Measurements from ENCODE around the gene ACADVL.
A peak's percentile ranks its signal among the peaks of the same experiment; 100 is the strongest.
"Not testable (repeated sequence)": the region's sequence is repeated elsewhere in the genome, so short reads cannot be mapped to it uniquely, and the experiment has no call there.

Gene ACADVL

GRCh38 chr17:7179317-7180254 lies 40.2 kb upstream of the ACADVL start, which contains the start of gene ASGR1:
Gene ASGR1, minus strand, starts transcription at chr17:7179370. Its CDS starts 807 bp downstream, at chr17:7178563.
- no peak within 1 kb of the TSS for H3K27ac ChIP-seq (replicated peaks)
- no peaks in the 10 kb centered on the region for H3K27me3 ChIP-seq (ENCODE audit: insufficient read depth, poor library complexity, severe bottlenecking)
- TF ChIP-seq POLR2AphosphoS5 (IDR thresholded peaks at IDR 0.05; ENCODE audit: low read depth) (no peak), GABPA (IDR thresholded peaks at IDR 0.05; ENCODE audit: low read depth) (no peak), CTCF (IDR thresholded peaks at IDR 0.05; ENCODE audit: insufficient read depth, low read length) (no peak), SPI1 (IDR thresholded peaks at IDR 0.05; ENCODE audit: borderline replicate concordance, low read depth) (no peak)
- TF ChIP-seq, protein P1, sequence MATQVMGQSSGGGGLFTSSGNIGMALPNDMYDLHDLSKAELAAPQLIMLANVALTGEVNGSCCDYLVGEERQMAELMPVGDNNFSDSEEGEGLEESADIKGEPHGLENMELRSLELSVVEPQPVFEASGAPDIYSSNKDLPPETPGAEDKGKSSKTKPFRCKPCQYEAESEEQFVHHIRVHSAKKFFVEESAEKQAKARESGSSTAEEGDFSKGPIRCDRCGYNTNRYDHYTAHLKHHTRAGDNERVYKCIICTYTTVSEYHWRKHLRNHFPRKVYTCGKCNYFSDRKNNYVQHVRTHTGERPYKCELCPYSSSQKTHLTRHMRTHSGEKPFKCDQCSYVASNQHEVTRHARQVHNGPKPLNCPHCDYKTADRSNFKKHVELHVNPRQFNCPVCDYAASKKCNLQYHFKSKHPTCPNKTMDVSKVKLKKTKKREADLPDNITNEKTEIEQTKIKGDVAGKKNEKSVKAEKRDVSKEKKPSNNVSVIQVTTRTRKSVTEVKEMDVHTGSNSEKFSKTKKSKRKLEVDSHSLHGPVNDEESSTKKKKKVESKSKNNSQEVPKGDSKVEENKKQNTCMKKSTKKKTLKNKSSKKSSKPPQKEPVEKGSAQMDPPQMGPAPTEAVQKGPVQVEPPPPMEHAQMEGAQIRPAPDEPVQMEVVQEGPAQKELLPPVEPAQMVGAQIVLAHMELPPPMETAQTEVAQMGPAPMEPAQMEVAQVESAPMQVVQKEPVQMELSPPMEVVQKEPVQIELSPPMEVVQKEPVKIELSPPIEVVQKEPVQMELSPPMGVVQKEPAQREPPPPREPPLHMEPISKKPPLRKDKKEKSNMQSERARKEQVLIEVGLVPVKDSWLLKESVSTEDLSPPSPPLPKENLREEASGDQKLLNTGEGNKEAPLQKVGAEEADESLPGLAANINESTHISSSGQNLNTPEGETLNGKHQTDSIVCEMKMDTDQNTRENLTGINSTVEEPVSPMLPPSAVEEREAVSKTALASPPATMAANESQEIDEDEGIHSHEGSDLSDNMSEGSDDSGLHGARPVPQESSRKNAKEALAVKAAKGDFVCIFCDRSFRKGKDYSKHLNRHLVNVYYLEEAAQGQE (IDR thresholded peaks at IDR 0.05; ENCODE audit: insufficient replicate concordance, low read depth): no peak
- DNase-seq (ENCODE audit: low read depth in 1 of 2, low spot score in 1 of 2): no peak
- no peak within 1 kb of the TSS for H3K4me3 ChIP-seq (replicated peaks; ENCODE audit: insufficient read depth, low read length)

GRCh38 chr17:7182101-7182500 lies 37.6 kb upstream of the ACADVL start:
- H3K27me3 ChIP-seq (ENCODE audit: insufficient read depth, poor library complexity, severe bottlenecking); DNase-seq (ENCODE audit: low read depth in 1 of 2, low spot score in 1 of 2); H3K27ac ChIP-seq (replicated peaks); H3K4me3 ChIP-seq (replicated peaks; ENCODE audit: insufficient read depth, low read length): not testable (repeated sequence)

DNA sequence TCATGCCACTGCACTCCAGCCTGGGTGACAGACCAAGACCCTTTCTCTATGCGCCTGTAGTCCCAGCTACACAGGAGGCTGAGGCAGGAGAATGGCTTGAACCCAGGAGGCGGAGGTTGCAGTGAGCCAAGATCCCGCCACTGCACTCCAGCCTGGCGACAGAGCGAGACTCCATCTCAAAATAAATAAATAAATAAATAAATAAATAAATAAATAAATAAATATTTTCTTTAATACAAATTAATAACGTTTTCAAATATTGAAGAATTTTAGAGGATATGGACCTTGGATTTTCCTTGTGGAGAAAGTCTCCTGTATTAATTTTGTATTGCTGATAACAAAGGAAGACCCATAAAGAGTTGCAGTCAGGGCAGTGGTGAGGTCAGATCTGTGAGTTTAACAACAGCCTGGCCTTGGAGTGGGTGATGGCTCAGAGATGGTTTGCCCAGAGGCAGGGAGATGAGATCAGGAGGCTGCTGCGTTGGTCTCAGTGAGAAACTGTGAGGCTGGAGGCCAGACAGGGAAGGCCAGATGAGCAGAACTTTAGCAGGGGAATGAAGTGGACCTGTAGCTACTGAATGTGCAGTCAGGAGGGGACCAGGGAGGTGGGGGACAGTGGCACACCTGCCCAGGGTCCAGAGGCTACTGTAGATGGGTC lies 36.2 kb upstream of the ACADVL start:
- no peak for DNase-seq (ENCODE audit: low read depth in 1 of 2, low spot score in 1 of 2)
- no peak overlapping the region for H3K4me3 ChIP-seq (replicated peaks; ENCODE audit: insufficient read depth, low read length)
- no peak overlapping the region for H3K27ac ChIP-seq (replicated peaks)
- no peaks in the 10 kb centered on the region for H3K27me3 ChIP-seq (ENCODE audit: insufficient read depth, poor library complexity, severe bottlenecking)
- TF ChIP-seq CTCF (IDR thresholded peaks at IDR 0.05; ENCODE audit: insufficient read depth, low read length): no peak
- TF ChIP-seq, protein P1 (IDR thresholded peaks at IDR 0.05; ENCODE audit: insufficient replicate concordance, low read depth): no peak
- TF ChIP-seq POLR2AphosphoS5 (IDR thresholded peaks at IDR 0.05; ENCODE audit: low read depth): no peak
- no peak for TF ChIP-seq SPI1 (IDR thresholded peaks at IDR 0.05; ENCODE audit: borderline replicate concordance, low read depth)
- no peak for TF ChIP-seq GABPA (IDR thresholded peaks at IDR 0.05; ENCODE audit: low read depth)

- H3K27me3 ChIP-seq (ENCODE audit: insufficient read depth, poor library complexity, severe bottlenecking): no peaks in the 10 kb centered on the region
- H3K4me3 ChIP-seq (replicated peaks; ENCODE audit: insufficient read depth, low read length): no peak overlapping the region
- TF ChIP-seq CTCF (IDR thresholded peaks at IDR 0.05; ENCODE audit: insufficient read depth, low read length) (no peak), POLR2AphosphoS5 (IDR thresholded peaks at IDR 0.05; ENCODE audit: low read depth) (no peak), GABPA (IDR thresholded peaks at IDR 0.05; ENCODE audit: low read depth) (no peak), SPI1 (IDR thresholded peaks at IDR 0.05; ENCODE audit: borderline replicate concordance, low read depth) (no peak)
- TF ChIP-seq, protein P1 (IDR thresholded peaks at IDR 0.05; ENCODE audit: insufficient replicate concordance, low read depth): no peak
- DNase-seq (ENCODE audit: low read depth in 1 of 2, low spot score in 1 of 2): peak in 1 of 2 experiments; percentile 33
- no peak overlapping the region for H3K27ac ChIP-seq (replicated peaks)
Observed at GRCh38 chr17:7184091-7184488, 35.6 kb upstream of the ACADVL start.

Measured in HL-60 (cell line).